ENCODE data around the gene SIDT2. TPM values are rescaled to one million over a fixed set of nuclear protein-coding genes. Genes with fewer than 3 reads are reported as not detected.

SIDT2 gene
- total RNA-seq, 1 experiment from 2014 or later, result 37.0 TPM

- Histone ChIP-seq H3K4me1 (ENCODE audit: control insufficient read depth in 1 of 2, insufficient read depth in 2 of 2, low read length in 2 of 2) (peaks cover 43 to 79% of the 10 kb centered on the region in 2 experiments), H3K27ac (ENCODE audit: low read depth, low read length) (no peak overlapping the region), H2AFZ (ENCODE audit: low read depth, low read length, poor library complexity, severe bottlenecking) (no peak overlapping the region), H3K27me3 (ENCODE audit: insufficient read depth, low read length) (no peaks in the 10 kb centered on the region), H3K36me3 (ENCODE audit: control insufficient read depth in 1 of 2, insufficient read depth in 2 of 2, low read length in 2 of 2) (peaks cover 0 to 7% of the 10 kb centered on the region in 2 experiments; a peak in 1 of 4 replicates), H3K4me3 (replicated peaks in 1 of 2; ENCODE audit: low read depth in 1 of 2, low read length in 2 of 2) (no peak overlapping the region), H3K9me3 (ENCODE audit: control insufficient read depth in 1 of 2, insufficient read depth in 1 of 2, low read depth in 1 of 2, low read length in 2 of 2) (no peaks in the 10 kb centered on the region), H3K9ac (ENCODE audit: low read length) (no peak overlapping the region), H4K20me1 (ENCODE audit: insufficient read depth) (no peaks in the 10 kb centered on the region), H3K79me2 (ENCODE audit: insufficient read depth, low read length) (0 out of 2 replicates have a peak, but pooled peaks cover 6% of the 10 kb centered on the region), H3K4me2 (ENCODE audit: low read length) (no peak overlapping the region), H3K9me2 (ENCODE audit: insufficient read depth) (no peaks in the 10 kb centered on the region)
- ATAC-seq (no peak), DNase-seq (ENCODE audit: low read depth, low spot score) (no peak)
- TF ChIP-seq EZH2phosphoT487 (IDR thresholded peaks at IDR 0.05; ENCODE audit: borderline replicate concordance) (no peak), CBX3 (IDR thresholded peaks at IDR 0.05; ENCODE audit: low read depth) (no peak), CEBPB (IDR thresholded peaks at IDR 0.05; ENCODE audit: low read depth) (no peak), POLR2A (IDR thresholded peaks at IDR 0.05; ENCODE audit: borderline replicate concordance, extremely low read depth, insufficient read depth, insufficient read length) (no peak), CTCF (IDR thresholded peaks at IDR 0.05 in 2 of 3, conservative IDR thresholded peaks at IDR 0.05 in 1 of 3; ENCODE audit: borderline replicate concordance in 1 of 3, insufficient read depth in 1 of 3, low read depth in 2 of 3, low read length in 2 of 3) (no peak), RAD21 (IDR thresholded peaks at IDR 0.05; ENCODE audit: low read depth) (no peak), SIN3A (IDR thresholded peaks at IDR 0.05; ENCODE audit: low read depth) (no peak)
- no TSS peak for BruUV-seq (replicated peaks)
- CTCF ChIA-PET, result no interaction called here
- intact Hi-C loops (cut with micrococcal nuclease), result no loop called here
- POLR2A ChIA-PET, result no interaction called here
- RAD21 ChIA-PET (ENCODE audit: low non-redundant PET in 1 of 2, low total read pairs in 2 of 2, uncharacterized antibody in 2 of 2, unreplicated experiment in 2 of 2), result no interaction called here
Measured at GRCh38 chr11:117176186-117176585, 2.4 kb upstream of the SIDT2 start.
